H1 (cell line): Measurements from ENCODE around the gene SLC16A11.

Source experiments
- CTCF ChIP-seq, 3 experiments: IDR thresholded peaks; 1 replicate in 2 of 3; 2 replicates in 1 of 3; pipeline versions ENCODE4 v1.5.1 to v1.6.1; 2011; ENCODE audit warnings: low read length in 3 of 3, mild to moderate bottlenecking in 3 of 3, inconsistent platforms in 2 of 3, low read depth in 1 of 3, moderate library complexity in 1 of 3; ENCODE audit not compliant: insufficient read depth in 1 of 3; ENCODE audit errors: control extremely low read depth in 1 of 3
- EZH2 ChIP-seq: fragments of 200-600 bp; sonication (generic); IDR thresholded peaks from 2 replicates; pipeline ENCODE4 v1.7.1; 2012; ENCODE audit warnings: low read depth, mild to moderate bottlenecking, moderate library complexity, low read length, inconsistent platforms; ENCODE audit not compliant: severe bottlenecking
- POU5F1 ChIP-seq: IDR thresholded peaks from 2 replicates; pipeline ENCODE4 v1.6.1; 2011; ENCODE audit warnings: low read depth, mild to moderate bottlenecking, low read length, moderate library complexity

GRCh38 chr17:7003745-7004144, 40.1 kb downstream of the SLC16A11 start:
- no peak for TF ChIP-seq EZH2
- TF ChIP-seq CTCF (IDR thresholded peaks at IDR 0.05; ENCODE audit: control extremely low read depth in 1 of 3, insufficient read depth in 1 of 3, low read depth in 1 of 3, low read length in 3 of 3): no peak
- TF ChIP-seq POU5F1: no peak
